ENCODE data around the gene OR1L6. TPM values are rescaled to one million over a fixed set of nuclear protein-coding genes. Genes with fewer than 3 reads are reported as not detected.

Gene OR1L6
- total RNA-seq, 1 donor from 2014 or later, result not detected

DNA sequence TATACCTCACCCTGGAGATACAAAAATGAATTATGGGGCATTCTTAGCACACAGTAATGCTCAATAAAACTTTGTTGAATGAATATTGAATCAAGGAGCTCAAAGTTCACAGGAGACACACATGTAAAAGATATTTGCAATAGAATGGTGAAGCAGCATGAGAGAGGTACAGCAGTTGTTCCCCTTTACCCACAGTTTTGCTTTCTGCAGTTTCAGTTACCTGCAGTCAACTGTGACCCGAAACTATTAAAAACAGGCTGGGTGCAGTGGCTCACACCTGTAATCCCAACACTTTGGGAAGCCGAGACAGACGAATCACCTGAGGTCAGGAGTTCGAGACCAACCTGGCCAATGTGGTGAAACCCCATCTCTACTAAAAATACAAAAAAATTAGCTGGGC, 44.2 kb downstream of the OR1L6 start:
- H3K9me3 Mint-ChIP-seq, result peaks cover under 1% of the 10 kb centered on the region
- Histone ChIP-seq H3K4me1 (no peaks in the 10 kb centered on the region), H3K27me3 (no peaks in the 10 kb centered on the region), H3F3A (ENCODE audit: low read depth) (no peaks in the 10 kb centered on the region), H3K4me2 (no peak overlapping the region), H2AFZ (replicated peaks) (no peak overlapping the region), H4K20me1 (ENCODE audit: low read depth) (no peaks in the 10 kb centered on the region), H3K27ac (no peak overlapping the region), H3K9me3 (ENCODE audit: low read depth) (no peaks in the 10 kb centered on the region), H3K4me3 (no peak overlapping the region), H3K79me2 (ENCODE audit: low read depth) (no peaks in the 10 kb centered on the region), H3K9ac (no peak overlapping the region), H3K36me3 (no peaks in the 10 kb centered on the region)
- no peaks in the 10 kb centered on the region for H3K36me3 Mint-ChIP-seq
- peaks cover 5% of the 10 kb centered on the region for H3K27me3 Mint-ChIP-seq (ENCODE audit: insufficient read depth, low read depth)
- no peak overlapping the region for H3K27ac Mint-ChIP-seq
- H3K4me3 Mint-ChIP-seq, result no peak overlapping the region
- TF ChIP-seq, protein P1, sequence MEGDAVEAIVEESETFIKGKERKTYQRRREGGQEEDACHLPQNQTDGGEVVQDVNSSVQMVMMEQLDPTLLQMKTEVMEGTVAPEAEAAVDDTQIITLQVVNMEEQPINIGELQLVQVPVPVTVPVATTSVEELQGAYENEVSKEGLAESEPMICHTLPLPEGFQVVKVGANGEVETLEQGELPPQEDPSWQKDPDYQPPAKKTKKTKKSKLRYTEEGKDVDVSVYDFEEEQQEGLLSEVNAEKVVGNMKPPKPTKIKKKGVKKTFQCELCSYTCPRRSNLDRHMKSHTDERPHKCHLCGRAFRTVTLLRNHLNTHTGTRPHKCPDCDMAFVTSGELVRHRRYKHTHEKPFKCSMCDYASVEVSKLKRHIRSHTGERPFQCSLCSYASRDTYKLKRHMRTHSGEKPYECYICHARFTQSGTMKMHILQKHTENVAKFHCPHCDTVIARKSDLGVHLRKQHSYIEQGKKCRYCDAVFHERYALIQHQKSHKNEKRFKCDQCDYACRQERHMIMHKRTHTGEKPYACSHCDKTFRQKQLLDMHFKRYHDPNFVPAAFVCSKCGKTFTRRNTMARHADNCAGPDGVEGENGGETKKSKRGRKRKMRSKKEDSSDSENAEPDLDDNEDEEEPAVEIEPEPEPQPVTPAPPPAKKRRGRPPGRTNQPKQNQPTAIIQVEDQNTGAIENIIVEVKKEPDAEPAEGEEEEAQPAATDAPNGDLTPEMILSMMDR (IDR thresholded peaks at IDR 0.05), result no peak
- TF ChIP-seq EZH2 (IDR thresholded peaks at IDR 0.05), result no peak
- no peak for TF ChIP-seq EZH2phosphoT487 (IDR thresholded peaks at IDR 0.05)
- no peak for DNase-seq (ENCODE audit: low spot score)
- no peaks in the 10 kb centered on the region for H3K4me1 Mint-ChIP-seq

DNA sequence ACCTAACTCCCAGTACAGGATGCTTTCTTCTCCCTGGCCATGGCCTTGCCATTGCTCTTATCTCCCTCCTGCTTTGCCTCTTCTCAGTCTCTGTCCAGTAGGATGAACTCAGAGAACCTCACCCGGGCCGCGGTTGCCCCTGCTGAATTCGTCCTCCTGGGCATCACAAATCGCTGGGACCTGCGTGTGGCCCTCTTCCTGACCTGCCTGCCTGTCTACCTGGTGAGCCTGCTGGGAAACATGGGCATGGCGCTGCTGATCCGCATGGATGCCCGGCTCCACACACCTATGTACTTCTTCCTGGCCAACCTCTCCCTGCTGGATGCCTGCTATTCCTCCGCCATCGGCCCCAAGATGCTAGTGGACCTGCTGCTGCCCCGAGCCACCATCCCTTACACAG, 46.7 kb downstream of the OR1L6 start, which contains the start of gene OR5C1:
Gene OR5C1, plus strand, starts transcription at position 103 of the 400 bp plus-strand sequence. Its CDS starts 0 bp downstream, at position 103.
- no peak for DNase-seq (ENCODE audit: low spot score)
- Histone ChIP-seq H3K36me3 (no peaks in the 10 kb centered on the region), H3K9me3 (ENCODE audit: low read depth) (no peaks in the 10 kb centered on the region), H3K79me2 (ENCODE audit: low read depth) (no peaks in the 10 kb centered on the region), H3K27ac (no peak within 1 kb of the TSS), H3K27me3 (no peaks in the 10 kb centered on the region), H2AFZ (replicated peaks) (no peak within 1 kb of the TSS), H4K20me1 (ENCODE audit: low read depth) (no peaks in the 10 kb centered on the region), H3K4me2 (no peak within 1 kb of the TSS), H3K9ac (no peak within 1 kb of the TSS), H3K4me1 (no peaks in the 10 kb centered on the region), H3F3A (ENCODE audit: low read depth) (no peaks in the 10 kb centered on the region), H3K4me3 (no peak within 1 kb of the TSS)
- H3K4me3 Mint-ChIP-seq, result no peak within 1 kb of the TSS
- H3K4me1 Mint-ChIP-seq, result no peaks in the 10 kb centered on the region
- no peak within 1 kb of the TSS for H3K27ac Mint-ChIP-seq
- peaks cover 3% of the 10 kb centered on the region for H3K9me3 Mint-ChIP-seq
- peaks cover 8% of the 10 kb centered on the region for H3K27me3 Mint-ChIP-seq (ENCODE audit: insufficient read depth, low read depth)
- no peak for TF ChIP-seq EZH2 (IDR thresholded peaks at IDR 0.05)
- TF ChIP-seq EZH2phosphoT487 (IDR thresholded peaks at IDR 0.05), result no peak
- TF ChIP-seq, protein P1 (IDR thresholded peaks at IDR 0.05), result no peak
- no peaks in the 10 kb centered on the region for H3K36me3 Mint-ChIP-seq

DNA sequence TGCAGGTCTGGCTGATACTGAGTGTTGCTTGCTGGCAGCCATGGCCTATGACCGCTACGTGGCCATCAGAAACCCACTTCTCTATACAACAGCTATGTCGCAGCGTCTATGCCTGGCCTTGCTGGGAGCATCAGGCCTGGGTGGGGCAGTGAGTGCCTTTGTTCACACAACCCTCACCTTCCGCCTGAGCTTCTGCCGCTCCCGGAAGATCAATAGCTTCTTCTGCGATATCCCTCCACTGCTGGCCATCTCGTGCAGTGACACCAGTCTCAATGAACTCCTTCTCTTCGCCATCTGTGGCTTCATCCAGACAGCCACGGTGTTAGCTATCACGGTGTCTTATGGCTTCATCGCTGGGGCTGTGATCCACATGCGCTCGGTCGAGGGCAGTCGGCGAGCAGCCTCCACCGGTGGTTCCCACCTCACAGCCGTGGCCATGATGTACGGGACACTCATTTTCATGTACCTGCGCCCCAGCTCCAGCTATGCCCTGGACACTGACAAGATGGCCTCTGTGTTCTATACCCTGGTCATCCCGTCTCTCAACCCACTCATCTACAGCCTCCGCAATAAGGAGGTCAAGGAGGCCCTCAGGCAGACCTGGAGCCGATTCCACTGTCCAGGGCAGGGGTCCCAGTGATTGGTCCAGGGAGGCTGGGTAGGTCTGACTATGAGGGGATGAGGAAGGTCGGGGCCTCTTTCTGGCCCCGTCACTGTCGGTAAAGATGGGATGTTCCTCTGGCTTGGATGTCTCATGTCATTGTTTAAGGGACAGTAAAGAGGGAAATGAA, 47.3 kb downstream of the OR1L6 start:
- TF ChIP-seq, protein P1 (IDR thresholded peaks at IDR 0.05), result no peak
- TF ChIP-seq EZH2 (IDR thresholded peaks at IDR 0.05) (no peak), EZH2phosphoT487 (IDR thresholded peaks at IDR 0.05) (no peak)
- H2AFZ ChIP-seq (replicated peaks), result no peak overlapping the region
- H4K20me1 ChIP-seq (ENCODE audit: low read depth), result no peaks in the 10 kb centered on the region
- no peak overlapping the region for H3K27ac ChIP-seq
- H3K4me3 Mint-ChIP-seq, result no peak overlapping the region
- no peak overlapping the region for H3K4me3 ChIP-seq
- no peaks in the 10 kb centered on the region for H3K36me3 ChIP-seq
- H3K27me3 ChIP-seq, result no peaks in the 10 kb centered on the region
- H3F3A ChIP-seq (ENCODE audit: low read depth), result no peaks in the 10 kb centered on the region
- H3K4me1 Mint-ChIP-seq, result no peaks in the 10 kb centered on the region
- no peaks in the 10 kb centered on the region for H3K36me3 Mint-ChIP-seq
- no peak for DNase-seq (ENCODE audit: low spot score)
- no peaks in the 10 kb centered on the region for H3K79me2 ChIP-seq (ENCODE audit: low read depth)
- H3K9me3 Mint-ChIP-seq, result peaks cover 3% of the 10 kb centered on the region
- no peak overlapping the region for H3K27ac Mint-ChIP-seq
- H3K27me3 Mint-ChIP-seq (ENCODE audit: insufficient read depth, low read depth), result peaks cover 8% of the 10 kb centered on the region
- H3K9ac ChIP-seq, result no peak overlapping the region
- H3K4me1 ChIP-seq, result no peaks in the 10 kb centered on the region
- no peaks in the 10 kb centered on the region for H3K9me3 ChIP-seq (ENCODE audit: low read depth)
- H3K4me2 ChIP-seq, result no peak overlapping the region

Measured in neural progenitor cell (in vitro differentiated cells).